ES-I3 (cell line): ENCODE results near the gene IRAG1.
"Not testable (repeated sequence)": the region's sequence is repeated elsewhere in the genome, so short reads cannot be mapped to it uniquely, and the experiment has no call there.

Source experiments
- H3K36me3 ChIP-seq: 2 replicates; pipeline ENCODE4 v1.6.1; 2013; ENCODE audit warnings: mild to moderate bottlenecking, low read length, control low read depth, moderate library complexity; ENCODE audit not compliant: insufficient read depth
- H3K4me1 ChIP-seq: 2 replicates; pipeline ENCODE4 v1.6.1; 2013; ENCODE audit warnings: mild to moderate bottlenecking, control low read depth, low read length; ENCODE audit not compliant: insufficient read depth
- H3K9ac ChIP-seq: 2 replicates; pipeline ENCODE4 v1.6.1; 2013; ENCODE audit warnings: low read depth, mild to moderate bottlenecking, low read length, moderate library complexity
- H3K9me3 ChIP-seq: 2 replicates; pipeline ENCODE4 v1.6.1; 2013; ENCODE audit warnings: mild to moderate bottlenecking, low read length, moderate library complexity; ENCODE audit not compliant: control insufficient read depth, insufficient read depth

The IRAG1 gene

DNA sequence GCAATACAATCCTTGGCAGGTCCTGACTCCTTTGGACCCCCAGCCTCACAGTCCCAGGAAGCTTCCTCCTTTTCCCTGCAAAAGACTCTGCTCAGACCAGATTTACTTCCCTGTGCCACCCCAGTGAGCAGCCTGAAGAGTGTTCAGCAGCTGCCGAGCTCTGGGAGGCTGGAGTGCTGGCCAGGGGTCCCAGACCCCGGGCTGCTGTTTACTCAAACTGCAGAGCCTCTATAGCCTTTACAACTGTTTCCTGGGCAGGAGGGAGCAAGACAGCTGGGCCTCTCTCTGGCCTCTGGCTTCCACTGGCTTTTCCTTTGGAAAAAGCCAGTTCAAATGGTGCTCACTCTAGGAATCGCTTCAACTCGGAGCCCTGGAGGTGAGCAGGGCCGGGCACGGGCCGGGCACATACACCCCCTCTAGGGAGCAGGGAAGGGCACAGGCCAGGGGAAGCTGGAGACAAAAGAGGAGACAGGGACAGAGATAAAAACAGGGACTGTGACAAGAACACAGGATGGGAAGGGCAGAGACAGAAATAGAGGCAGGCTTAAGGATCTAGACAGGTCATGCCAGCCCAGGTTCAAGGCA is 932 bp downstream of the IRAG1 start:
- Histone ChIP-seq H3K4me1 (peaks cover 7% of the 10 kb centered on the region; the same call in 1 of the 2 replicates), H3K36me3 (no peaks in the 10 kb centered on the region), H3K9me3 (no peaks in the 10 kb centered on the region), H3K9ac (no peak overlapping the region)

DNA sequence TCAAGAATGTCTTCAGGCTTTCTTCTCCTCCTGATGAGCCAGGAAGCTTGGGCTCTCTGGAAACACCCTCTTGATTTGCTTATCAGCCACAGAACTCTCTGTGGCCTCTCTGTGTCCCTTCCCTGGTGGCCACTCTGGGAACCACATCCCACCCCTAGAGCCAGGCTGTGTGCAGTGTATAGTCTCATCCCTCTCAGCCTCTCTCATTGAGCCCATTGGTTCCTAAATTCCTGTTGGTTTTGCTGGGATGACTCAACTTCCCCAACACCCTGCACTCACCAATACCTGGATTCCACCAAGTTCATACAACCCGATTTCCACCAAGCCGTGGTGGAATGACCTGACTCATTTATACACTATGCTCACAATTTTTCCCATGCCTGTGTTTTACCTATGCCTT is 5.2 kb downstream of the IRAG1 start:
- no peaks in the 10 kb centered on the region for H3K36me3 ChIP-seq
- H3K9me3 ChIP-seq, result no peaks in the 10 kb centered on the region
- no peak overlapping the region for H3K9ac ChIP-seq
- H3K4me1 ChIP-seq, result peaks cover 7% of the 10 kb centered on the region; the same call in 1 of the 2 replicates

DNA sequence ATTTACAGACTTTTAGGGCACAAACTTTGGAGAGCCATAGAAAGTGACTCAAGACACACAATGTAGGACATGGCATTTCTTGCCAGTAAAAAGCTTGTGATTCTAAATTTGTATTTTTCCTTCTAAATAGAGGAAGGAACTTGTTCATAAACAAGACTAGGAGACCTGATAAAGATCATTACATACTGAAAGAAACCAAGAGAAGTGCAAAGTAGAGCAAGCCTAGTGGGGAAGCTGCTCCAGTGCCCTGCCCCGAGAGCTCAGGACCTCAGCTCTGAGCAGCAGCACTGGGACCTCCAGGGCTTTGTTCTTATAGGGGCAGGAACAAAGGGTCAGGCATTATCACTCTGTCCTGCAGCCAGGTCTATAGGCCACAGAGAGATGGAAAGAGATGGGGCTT is 7.2 kb downstream of the IRAG1 start:
- Histone ChIP-seq H3K4me1 (no peaks in the 10 kb centered on the region), H3K36me3 (no peaks in the 10 kb centered on the region), H3K9me3 (no peaks in the 10 kb centered on the region), H3K9ac (no peak overlapping the region)

DNA sequence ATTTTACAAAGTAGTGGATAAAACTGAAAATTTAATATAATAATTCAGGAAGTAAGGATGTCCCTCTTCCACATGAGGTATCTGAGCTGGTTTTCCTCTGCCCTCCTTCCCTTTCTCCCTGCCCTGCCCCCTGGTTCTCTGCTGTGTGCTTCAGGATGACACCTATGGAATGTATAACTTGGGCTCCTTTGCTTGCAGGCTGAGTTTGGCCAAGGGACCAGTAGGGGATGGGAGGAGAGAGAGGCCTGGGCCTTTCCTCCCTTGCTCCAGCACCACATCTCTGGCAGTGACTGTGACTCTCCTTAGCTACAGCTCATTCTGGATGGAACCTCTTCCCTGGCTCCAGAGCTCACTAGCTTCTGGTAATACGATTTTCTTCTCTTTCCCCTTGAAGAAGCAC is 10.1 kb downstream of the IRAG1 start:
- no peak overlapping the region for H3K9ac ChIP-seq
- no peaks in the 10 kb centered on the region for H3K9me3 ChIP-seq
- H3K36me3 ChIP-seq, result no peaks in the 10 kb centered on the region
- no peaks in the 10 kb centered on the region for H3K4me1 ChIP-seq

DNA sequence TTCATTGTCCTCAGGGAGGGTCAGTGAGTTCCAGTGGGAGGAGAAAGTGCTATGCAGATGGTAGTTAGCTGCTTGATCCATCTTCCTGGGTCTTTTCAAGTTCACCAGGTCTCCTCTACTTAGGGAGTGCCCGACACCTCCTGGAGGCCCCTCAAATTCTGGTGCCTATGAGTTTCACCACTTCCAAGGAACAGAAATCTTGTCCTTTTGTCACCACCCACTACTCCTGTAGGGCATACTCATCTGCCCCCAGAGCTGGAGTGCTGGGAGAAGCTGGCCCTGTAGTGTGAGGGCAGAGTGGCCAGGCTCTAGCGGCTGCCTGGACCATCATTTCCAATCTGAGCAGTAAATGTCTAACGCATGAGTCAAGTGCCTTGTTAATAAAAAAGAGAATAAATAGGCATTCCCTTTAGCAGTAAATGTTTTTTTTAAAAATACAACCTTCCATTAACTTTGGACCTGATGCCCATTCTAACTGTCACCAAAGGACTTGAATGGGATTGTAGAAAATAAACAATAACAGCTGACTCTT is 12.5 kb downstream of the IRAG1 start:
- H3K9ac ChIP-seq, result no peak overlapping the region
- no peaks in the 10 kb centered on the region for H3K9me3 ChIP-seq
- H3K36me3 ChIP-seq, result no peaks in the 10 kb centered on the region
- H3K4me1 ChIP-seq, result no peaks in the 10 kb centered on the region

DNA sequence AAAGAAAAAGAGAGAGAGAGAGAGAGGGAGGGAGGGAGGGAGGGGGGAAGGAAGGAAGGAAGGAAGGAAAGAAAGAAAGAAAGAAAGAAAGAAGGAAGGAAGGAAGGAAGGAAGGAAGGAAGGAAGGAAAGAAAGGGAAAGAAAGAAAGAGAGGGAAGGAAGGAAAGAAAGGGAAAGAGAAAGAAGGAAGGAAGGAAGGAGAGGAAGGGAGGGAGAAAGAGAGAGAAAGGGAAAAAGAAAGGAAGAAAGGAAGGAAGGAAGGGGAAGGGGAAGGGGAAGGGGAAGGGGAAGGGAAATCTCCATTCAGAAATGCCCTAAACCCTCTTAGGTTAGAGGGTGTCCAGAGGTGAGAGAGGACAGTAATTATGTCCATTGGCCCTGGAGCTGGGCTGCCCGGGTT is 13.3 kb downstream of the IRAG1 start:
- H3K4me1 ChIP-seq, H3K9me3 ChIP-seq, H3K9ac ChIP-seq, H3K36me3 ChIP-seq: not testable (repeated sequence)

DNA sequence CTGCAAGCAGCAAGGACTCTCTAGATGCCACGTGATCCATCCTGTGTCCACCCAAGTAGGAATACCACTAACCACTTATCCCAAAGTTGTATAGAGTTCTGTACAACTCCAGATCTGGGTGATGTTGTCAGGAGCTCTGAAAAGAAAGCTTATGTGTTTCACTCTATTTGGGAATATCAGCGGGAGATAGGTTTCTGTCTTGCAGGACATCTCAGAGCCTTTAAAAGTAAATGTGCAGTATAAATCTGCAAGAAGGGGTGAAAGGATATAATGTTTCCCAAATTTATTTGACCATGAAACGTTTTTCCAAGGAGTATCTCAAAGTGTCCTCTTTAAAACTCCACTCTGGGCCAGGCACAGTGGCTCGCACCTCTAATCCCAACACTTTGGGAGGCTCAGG is 13.9 kb downstream of the IRAG1 start:
- no peaks in the 10 kb centered on the region for H3K36me3 ChIP-seq
- no peak overlapping the region for H3K9ac ChIP-seq
- H3K9me3 ChIP-seq, result no peaks in the 10 kb centered on the region
- peaks cover 12% of the 10 kb centered on the region for H3K4me1 ChIP-seq

DNA sequence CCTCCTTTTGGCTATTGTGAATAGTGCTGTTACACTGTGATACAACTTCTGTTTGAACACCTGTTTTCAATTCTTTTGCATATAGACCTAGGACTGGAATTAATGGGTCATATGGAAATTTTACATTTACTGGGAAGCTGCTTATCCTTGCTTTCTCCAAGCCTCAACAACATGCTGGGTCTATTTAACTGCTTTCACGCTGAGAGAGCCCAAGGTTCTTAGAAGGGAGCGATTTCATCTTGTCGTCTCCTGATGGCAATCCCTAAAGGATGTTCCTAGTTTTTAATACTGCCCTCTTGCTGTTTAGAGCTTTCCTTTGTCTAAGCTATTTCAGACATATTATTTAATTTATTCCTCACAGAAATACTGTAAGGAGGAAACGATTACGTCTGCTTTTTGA is 15.5 kb downstream of the IRAG1 start:
- H3K9me3 ChIP-seq, result no peaks in the 10 kb centered on the region
- no peak overlapping the region for H3K9ac ChIP-seq
- no peaks in the 10 kb centered on the region for H3K36me3 ChIP-seq
- peaks cover 16% of the 10 kb centered on the region for H3K4me1 ChIP-seq

DNA sequence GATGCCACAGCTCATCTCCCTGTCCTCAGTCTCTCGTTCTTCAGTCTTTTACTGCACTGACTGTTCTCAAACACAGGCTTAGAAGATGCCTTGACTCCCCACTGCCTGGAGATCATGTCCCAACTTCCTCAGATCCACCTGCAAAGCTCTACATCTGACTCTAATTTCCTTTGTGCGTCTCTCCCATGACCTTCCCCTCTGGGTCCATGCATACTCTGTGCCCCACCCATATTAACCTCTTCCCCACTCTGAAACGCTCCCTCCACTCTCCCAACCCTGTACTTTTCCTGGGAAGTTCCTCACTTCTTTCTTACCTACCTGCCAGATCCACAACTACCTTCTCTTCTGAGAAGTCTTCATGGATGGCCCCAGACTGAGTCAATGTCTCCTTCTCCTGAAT is 16.6 kb downstream of the IRAG1 start:
- Histone ChIP-seq H3K36me3 (no peaks in the 10 kb centered on the region), H3K9ac (no peak overlapping the region), H3K4me1 (peaks cover 16% of the 10 kb centered on the region), H3K9me3 (no peaks in the 10 kb centered on the region)

DNA sequence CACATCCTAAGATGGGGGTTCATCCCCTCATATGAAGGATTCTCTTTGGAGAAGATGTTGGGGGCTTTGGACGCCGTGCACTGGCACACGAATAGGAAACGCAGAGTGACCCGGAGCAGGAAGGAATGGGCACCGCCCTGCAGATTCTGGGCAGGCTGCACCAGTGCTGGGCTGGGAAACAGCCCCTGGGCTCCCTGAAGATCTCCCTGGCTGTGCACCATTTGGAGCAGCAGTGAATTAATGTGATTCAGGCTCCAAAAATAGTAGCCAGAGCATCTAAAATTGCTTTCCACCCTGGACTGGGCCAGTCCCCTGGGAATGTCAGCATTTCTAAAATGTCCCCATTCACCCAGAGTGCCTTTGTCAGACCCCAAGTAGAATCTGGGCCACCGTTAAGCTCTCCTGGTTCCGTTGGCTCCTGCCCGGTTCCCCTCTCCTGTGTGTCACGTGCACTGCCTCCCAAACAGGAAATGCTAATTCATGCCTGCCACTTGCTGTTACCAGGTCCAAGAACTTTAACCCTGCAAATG is 18.6 kb downstream of the IRAG1 start:
- no peaks in the 10 kb centered on the region for H3K36me3 ChIP-seq
- H3K4me1 ChIP-seq, result peaks cover 16% of the 10 kb centered on the region
- H3K9ac ChIP-seq, result no peak overlapping the region
- H3K9me3 ChIP-seq, result no peaks in the 10 kb centered on the region

DNA sequence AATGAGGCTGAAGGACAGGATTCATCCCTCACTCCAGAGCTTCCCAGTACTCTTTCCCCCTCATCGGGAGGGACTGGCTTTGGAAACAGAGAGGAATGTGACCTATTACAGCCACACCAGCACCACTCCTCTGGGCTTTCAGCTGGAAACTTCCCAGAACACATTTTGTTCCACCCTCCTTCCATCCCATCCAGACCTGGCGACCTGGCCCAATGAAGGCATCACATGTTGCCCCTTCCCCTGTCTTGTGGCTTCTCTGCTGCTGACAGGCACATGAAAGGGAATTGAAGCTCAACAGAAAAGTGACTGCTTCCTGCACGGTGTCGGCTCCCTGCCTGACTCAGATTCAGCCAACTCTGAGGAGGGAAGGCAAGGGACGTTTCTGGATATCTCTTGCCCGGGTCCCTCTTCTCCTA is 19.1 kb downstream of the IRAG1 start:
- H3K9me3 ChIP-seq, result no peaks in the 10 kb centered on the region
- no peak overlapping the region for H3K9ac ChIP-seq
- H3K4me1 ChIP-seq, result peaks cover 16% of the 10 kb centered on the region
- H3K36me3 ChIP-seq, result no peaks in the 10 kb centered on the region

DNA sequence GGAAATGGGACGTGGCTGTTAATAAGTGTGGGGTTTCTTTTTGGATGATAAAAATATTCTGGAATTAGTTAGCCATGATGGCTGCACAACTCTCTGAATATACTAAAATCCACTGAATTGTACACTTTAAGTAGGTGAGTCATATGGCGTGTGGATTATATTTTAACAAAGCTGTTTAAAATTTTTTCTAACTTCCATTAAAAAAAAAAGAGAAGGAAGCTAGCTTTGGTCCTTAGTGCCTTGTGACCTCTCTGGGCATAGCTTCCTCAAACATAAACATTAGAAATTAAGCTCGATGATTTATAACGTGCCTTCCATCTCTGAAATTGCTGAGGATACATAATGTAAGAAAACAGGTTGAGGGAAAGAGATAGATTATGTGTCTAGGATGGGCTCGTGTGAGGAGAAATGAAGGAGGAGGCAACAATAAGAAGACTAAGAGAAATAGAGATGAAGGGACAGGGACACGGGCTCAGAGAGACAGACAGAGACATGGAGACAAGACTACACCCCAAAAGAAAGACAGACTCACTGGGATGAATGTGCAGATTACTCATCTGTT is 20.0 kb downstream of the IRAG1 start:
- Histone ChIP-seq H3K4me1 (peaks cover 16% of the 10 kb centered on the region), H3K9me3 (no peaks in the 10 kb centered on the region), H3K36me3 (no peaks in the 10 kb centered on the region), H3K9ac (no peak overlapping the region)

DNA sequence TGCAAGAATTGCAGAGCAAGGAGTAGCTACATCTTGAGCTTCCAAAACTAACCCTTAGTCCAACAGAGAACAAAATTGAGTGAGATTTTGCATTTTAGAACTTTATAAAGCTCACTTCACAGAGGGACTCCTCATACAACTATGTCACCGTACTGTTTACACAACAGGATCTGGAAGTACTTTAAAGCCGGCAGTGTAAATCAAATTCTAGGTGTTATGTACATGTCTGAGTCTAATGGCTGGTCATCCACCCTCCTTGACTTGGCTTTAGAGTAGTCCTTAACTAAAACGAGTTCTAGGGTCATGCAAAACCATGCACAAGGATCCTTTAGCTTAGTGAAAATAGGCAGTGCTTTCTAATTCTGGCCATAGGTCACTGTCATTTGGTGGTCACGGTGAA is 23.5 kb downstream of the IRAG1 start:
- H3K9me3 ChIP-seq, result no peaks in the 10 kb centered on the region
- H3K36me3 ChIP-seq, result no peaks in the 10 kb centered on the region
- H3K9ac ChIP-seq, result no peak overlapping the region
- peaks cover 14% of the 10 kb centered on the region for H3K4me1 ChIP-seq

DNA sequence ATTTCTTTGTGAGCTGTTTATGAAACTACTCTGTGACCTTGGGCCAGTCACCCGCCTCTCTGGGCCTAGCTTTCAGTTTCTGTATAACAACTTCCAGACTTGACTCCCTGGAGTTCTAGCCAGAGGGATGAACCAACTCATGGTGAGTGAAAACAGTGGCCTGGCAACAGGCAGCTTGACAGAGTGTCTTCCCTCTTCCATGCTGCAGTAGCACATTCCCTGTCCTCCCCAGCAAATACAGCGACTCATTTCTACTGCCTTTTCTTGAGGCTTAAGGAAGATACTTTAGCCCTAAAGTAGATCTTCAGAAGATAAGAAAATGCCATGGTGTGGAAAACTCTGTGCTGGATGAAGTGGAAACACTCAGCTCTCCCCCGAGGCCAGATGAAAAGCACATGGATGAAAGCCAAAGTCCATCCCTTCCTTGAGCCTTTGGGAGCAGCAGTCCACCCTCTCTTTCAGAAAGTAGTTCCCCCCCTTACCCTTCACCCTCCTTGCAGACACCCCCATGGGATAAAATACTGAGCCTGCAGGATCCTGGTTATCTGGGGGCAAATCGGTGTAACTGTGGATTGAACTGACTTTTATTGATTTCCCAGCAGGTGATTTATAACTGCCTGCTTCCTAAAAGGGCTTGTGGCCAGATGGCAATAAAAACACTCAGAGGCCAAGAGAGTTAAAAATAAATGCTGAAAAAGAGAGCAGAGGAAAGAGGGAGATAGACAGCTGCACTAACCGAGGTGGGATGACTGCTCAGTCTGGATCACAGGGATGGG is 24.1 kb downstream of the IRAG1 start:
- H3K9ac ChIP-seq, result no peak overlapping the region
- no peaks in the 10 kb centered on the region for H3K36me3 ChIP-seq
- H3K9me3 ChIP-seq, result no peaks in the 10 kb centered on the region
- H3K4me1 ChIP-seq, result peaks cover 7% of the 10 kb centered on the region

DNA sequence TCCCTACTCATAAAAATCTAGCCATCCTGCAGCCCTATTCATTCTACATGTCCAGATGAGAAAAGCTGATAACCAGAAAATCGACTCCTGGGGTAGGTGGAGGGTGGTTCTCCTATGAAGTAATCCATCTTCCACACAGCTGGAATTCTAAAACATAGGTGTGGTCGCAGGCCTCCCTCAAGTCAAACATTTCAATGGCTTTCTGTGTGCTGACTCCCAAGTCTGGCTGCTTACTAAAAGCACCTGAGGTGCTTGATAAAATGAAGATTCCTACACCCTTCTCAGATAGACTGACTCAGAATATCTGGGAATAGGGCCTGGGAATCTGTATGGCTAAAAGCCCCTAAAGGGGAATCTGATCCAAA is 26.1 kb downstream of the IRAG1 start:
- H3K9ac ChIP-seq, result no peak overlapping the region
- 0 out of 2 replicates have a peak, but pooled peaks cover 5% of the 10 kb centered on the region for H3K4me1 ChIP-seq
- H3K36me3 ChIP-seq, result no peaks in the 10 kb centered on the region
- no peaks in the 10 kb centered on the region for H3K9me3 ChIP-seq
